Measurements from ENCODE around the gene NRXN3. TPM values are rescaled to one million over a fixed set of nuclear protein-coding genes. Genes with fewer than 3 reads are reported as not detected.

The NRXN3 gene
- total RNA-seq, 1 donor from 2014 or later: 1.6 TPM

DNA sequence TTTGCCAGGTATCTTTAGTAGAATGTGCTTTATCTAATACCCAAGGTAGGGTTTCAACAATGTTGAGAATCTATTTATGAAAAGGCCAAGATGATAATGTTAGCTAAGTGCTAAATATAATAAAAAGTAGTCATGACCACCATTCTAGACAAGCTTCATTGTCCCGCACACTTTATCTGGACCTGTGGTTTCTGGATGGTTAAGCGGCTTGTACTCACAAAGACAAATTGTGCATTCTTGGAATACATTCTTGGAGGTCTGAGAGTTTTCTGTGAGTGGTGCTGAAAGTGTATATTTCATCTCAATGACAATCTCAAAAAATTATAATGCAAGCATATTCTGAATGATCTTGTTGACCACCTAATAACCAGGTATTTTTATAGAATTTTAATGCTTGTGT, 1394.2 kb downstream of the NRXN3 start:
- Histone ChIP-seq H3K4me3 (ENCODE audit: low read depth, low read length) (no peak overlapping the region), H3K36me3 (ENCODE audit: control insufficient read depth, insufficient read depth, low read length) (no peaks in the 10 kb centered on the region), H3K27me3 (ENCODE audit: control insufficient read depth, insufficient read depth, low read length) (no peaks in the 10 kb centered on the region)
- TF ChIP-seq, protein P1, sequence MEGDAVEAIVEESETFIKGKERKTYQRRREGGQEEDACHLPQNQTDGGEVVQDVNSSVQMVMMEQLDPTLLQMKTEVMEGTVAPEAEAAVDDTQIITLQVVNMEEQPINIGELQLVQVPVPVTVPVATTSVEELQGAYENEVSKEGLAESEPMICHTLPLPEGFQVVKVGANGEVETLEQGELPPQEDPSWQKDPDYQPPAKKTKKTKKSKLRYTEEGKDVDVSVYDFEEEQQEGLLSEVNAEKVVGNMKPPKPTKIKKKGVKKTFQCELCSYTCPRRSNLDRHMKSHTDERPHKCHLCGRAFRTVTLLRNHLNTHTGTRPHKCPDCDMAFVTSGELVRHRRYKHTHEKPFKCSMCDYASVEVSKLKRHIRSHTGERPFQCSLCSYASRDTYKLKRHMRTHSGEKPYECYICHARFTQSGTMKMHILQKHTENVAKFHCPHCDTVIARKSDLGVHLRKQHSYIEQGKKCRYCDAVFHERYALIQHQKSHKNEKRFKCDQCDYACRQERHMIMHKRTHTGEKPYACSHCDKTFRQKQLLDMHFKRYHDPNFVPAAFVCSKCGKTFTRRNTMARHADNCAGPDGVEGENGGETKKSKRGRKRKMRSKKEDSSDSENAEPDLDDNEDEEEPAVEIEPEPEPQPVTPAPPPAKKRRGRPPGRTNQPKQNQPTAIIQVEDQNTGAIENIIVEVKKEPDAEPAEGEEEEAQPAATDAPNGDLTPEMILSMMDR (IDR thresholded peaks at IDR 0.05; ENCODE audit: insufficient read depth, low read length, poor library complexity, severe bottlenecking): no peak
- no peak for DNase-seq (ENCODE audit: low read depth)

DNA sequence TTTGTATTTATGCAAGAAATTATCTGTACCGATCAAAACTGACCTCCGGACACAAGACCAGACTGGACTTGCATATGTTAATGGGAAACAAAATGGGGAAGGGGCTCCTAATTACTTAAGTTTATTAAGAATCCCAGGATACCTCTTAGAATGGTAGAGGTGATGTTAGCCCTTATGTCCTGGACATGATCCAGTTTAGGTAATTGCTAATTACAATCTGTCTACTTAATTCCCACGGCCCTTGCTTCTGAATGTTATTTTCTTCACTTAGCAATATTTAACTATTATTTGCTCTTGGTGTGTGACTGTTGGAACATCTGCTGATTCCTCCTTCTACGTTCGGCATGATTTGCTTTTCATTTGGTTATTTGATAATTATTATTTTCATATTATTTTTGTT, 1397.1 kb downstream of the NRXN3 start:
- H3K36me3 ChIP-seq (ENCODE audit: control insufficient read depth, insufficient read depth, low read length): no peaks in the 10 kb centered on the region
- no peak for DNase-seq (ENCODE audit: low read depth)
- TF ChIP-seq, protein P1 (IDR thresholded peaks at IDR 0.05; ENCODE audit: insufficient read depth, low read length, poor library complexity, severe bottlenecking): no peak
- no peak overlapping the region for H3K4me3 ChIP-seq (ENCODE audit: low read depth, low read length)
- H3K27me3 ChIP-seq (ENCODE audit: control insufficient read depth, insufficient read depth, low read length): no peaks in the 10 kb centered on the region

DNA sequence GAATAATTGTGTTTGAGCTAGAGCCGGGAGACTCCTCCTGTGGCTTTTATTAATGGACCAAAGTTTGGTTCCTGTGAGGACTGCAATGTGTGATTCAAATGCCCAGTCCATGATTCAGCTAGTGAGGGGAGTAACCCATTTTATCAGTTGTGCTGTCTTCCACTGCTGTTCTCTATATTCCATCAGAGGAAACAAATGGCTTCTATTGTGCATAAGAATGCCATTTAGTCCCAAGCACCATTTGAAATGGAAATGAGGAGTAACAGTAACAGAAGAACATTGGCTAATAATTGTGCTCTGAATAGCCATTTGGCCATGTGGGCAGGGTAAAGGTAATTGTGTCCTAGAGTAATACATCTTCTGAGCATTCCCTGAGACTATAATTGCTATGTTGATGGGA, 1398.4 kb downstream of the NRXN3 start:
- TF ChIP-seq, protein P1 (IDR thresholded peaks at IDR 0.05; ENCODE audit: insufficient read depth, low read length, poor library complexity, severe bottlenecking): no peak
- Histone ChIP-seq H3K27me3 (ENCODE audit: control insufficient read depth, insufficient read depth, low read length) (no peaks in the 10 kb centered on the region), H3K36me3 (ENCODE audit: control insufficient read depth, insufficient read depth, low read length) (no peaks in the 10 kb centered on the region), H3K4me3 (ENCODE audit: low read depth, low read length) (no peak overlapping the region)
- no peak for DNase-seq (ENCODE audit: low read depth)

DNA sequence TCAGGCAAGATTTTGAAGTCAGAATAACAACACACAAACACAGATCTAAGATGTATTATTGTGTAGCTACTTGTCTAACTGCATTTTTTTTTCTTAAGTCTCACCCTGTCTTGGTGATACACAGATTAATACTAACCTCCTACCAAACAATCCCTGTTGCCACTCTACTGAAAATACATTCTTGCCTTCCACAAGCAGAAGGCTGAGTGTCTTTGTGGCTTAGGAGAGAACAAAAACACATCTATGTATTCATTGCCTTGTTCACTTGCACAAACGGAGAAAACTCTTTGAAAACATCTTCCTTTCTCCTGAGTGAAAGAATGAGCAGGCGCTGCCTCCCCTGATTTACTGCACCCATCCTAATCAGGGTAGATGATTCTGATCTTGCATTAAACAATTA, 1398.9 kb downstream of the NRXN3 start:
- TF ChIP-seq, protein P1 (IDR thresholded peaks at IDR 0.05; ENCODE audit: insufficient read depth, low read length, poor library complexity, severe bottlenecking): no peak
- Histone ChIP-seq H3K4me3 (ENCODE audit: low read depth, low read length) (no peak overlapping the region), H3K36me3 (ENCODE audit: control insufficient read depth, insufficient read depth, low read length) (no peaks in the 10 kb centered on the region), H3K27me3 (ENCODE audit: control insufficient read depth, insufficient read depth, low read length) (no peaks in the 10 kb centered on the region)
- DNase-seq (ENCODE audit: low read depth): no peak

DNA sequence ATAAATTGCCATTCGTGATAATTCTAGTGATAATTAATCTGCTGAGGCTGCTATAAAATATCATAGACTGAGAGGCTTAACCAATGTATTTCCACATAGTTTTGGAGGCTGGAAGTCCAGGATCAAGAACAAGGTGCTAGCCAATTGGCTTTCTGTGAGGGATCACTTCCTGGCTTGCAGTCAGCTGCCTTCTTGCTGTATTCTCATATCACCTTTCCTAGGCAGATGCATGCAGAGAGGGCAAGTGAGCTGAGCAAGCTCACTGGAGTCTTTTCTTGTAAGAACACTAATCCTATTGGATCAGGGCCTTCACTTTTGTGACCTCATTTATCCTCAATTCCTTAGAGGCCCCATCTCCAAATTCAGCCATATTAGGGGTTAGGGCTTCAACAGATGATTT, 1400.5 kb downstream of the NRXN3 start:
- Histone ChIP-seq H3K4me3 (ENCODE audit: low read depth, low read length) (no peak overlapping the region), H3K36me3 (ENCODE audit: control insufficient read depth, insufficient read depth, low read length) (no peaks in the 10 kb centered on the region), H3K27me3 (ENCODE audit: control insufficient read depth, insufficient read depth, low read length) (no peaks in the 10 kb centered on the region)
- DNase-seq (ENCODE audit: low read depth): no peak
- TF ChIP-seq, protein P1 (IDR thresholded peaks at IDR 0.05; ENCODE audit: insufficient read depth, low read length, poor library complexity, severe bottlenecking): no peak

DNA sequence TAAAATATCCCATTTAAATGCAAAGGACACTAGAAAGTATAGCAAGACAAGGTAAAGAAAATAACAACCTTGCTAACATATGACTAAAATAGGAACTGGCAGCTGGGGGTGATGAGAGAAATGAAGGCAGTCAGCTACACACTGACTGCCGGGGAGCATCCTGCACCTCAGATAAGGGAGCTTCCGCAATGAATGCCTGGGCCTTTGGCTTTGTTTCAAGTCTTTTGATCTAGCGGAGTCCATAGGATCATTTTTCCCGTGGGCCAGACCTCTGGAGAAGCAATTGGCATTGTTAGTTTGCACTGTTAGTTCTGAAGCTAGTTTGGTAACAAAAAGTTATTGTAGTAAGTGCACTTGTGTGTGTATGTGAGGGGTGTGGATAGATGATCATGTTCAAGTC, 1401.2 kb downstream of the NRXN3 start:
- H3K27me3 ChIP-seq (ENCODE audit: control insufficient read depth, insufficient read depth, low read length): no peaks in the 10 kb centered on the region
- no peak for DNase-seq (ENCODE audit: low read depth)
- no peaks in the 10 kb centered on the region for H3K36me3 ChIP-seq (ENCODE audit: control insufficient read depth, insufficient read depth, low read length)
- TF ChIP-seq, protein P1 (IDR thresholded peaks at IDR 0.05; ENCODE audit: insufficient read depth, low read length, poor library complexity, severe bottlenecking): no peak
- H3K4me3 ChIP-seq (ENCODE audit: low read depth, low read length): no peak overlapping the region
